ENCODE results near the gene MC3R. TPM values are rescaled to one million over a fixed set of nuclear protein-coding genes. Genes with fewer than 3 reads are reported as not detected.

The MC3R gene
- not detected for polyA plus RNA-seq

- Histone ChIP-seq H3K36me3 (ENCODE audit: control insufficient read depth in 2 of 2, insufficient read depth in 2 of 2, low read length in 1 of 2) (no peaks in the 10 kb centered on the region), H3K27ac (ENCODE audit: low read depth in 2 of 2, low read length in 1 of 2) (no peak within 1 kb of the TSS), H3K9me3 (ENCODE audit: control insufficient read depth in 2 of 2, insufficient read depth in 1 of 2, low read depth in 1 of 2, low read length in 1 of 2) (no peaks in the 10 kb centered on the region), H3K27me3 (ENCODE audit: control insufficient read depth in 1 of 2, insufficient read depth in 2 of 2, low read length in 2 of 2) (peaks cover 0 to 4% of the 10 kb centered on the region in 2 donors), H3K4me1 (ENCODE audit: control insufficient read depth in 2 of 2, insufficient read depth in 2 of 2, low read length in 1 of 2) (no peaks in the 10 kb centered on the region), H3K4me3 (ENCODE audit: low read depth in 1 of 2, low read length in 2 of 2) (no peak within 1 kb of the TSS)
- 20 to 25% methylated on average over 9 of the region's 9 CpGs for WGBS, 2 donors
Measured at GRCh38 chr20:56247954-56248782, at the start of gene MC3R. TSS of gene MC3R (plus strand) at chr20:56248732. CDS start at chr20:56248844, 112 bp downstream.

DNA sequence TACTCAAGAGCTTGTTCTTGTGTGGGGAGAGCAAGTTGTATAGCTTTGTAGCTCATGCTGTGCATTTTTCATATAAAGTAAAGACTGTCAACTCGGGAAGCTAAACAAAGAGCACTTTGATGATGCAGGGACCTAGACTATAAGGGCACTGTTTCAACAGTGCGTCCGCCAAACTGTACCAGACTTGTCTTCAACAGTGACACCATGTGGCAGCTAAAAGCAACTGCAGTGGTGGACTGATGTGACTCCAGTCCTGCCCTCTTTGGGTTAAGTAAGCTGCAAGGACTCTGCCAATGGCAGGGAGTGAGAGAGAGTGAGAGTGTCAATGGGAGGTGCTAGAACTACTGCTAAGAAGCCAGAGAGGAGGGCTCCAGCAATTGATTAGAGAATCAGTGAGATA is 48.1 kb upstream of the MC3R start:
- no peaks in the 10 kb centered on the region for H3K4me1 ChIP-seq (ENCODE audit: control insufficient read depth in 2 of 2, insufficient read depth in 2 of 2, low read length in 1 of 2)
- no peak overlapping the region for H3K4me3 ChIP-seq (ENCODE audit: low read depth in 1 of 2, low read length in 2 of 2)
- H3K9me3 ChIP-seq (ENCODE audit: control insufficient read depth in 2 of 2, insufficient read depth in 1 of 2, low read depth in 1 of 2, low read length in 1 of 2) = peaks cover 0 to 8% of the 10 kb centered on the region in 2 donors
- 78 to 79% methylated on average over 3 of the region's 3 CpGs for WGBS, 2 donors
- H3K36me3 ChIP-seq (ENCODE audit: control insufficient read depth in 2 of 2, insufficient read depth in 2 of 2, low read length in 1 of 2) = no peaks in the 10 kb centered on the region
- H3K27ac ChIP-seq (ENCODE audit: low read depth in 2 of 2, low read length in 1 of 2) = no peak overlapping the region
- peaks cover 0 to 6% of the 10 kb centered on the region in 2 donors for H3K27me3 ChIP-seq (ENCODE audit: control insufficient read depth in 1 of 2, insufficient read depth in 2 of 2, low read length in 2 of 2)

- H3K4me1 ChIP-seq (ENCODE audit: control insufficient read depth in 2 of 2, insufficient read depth in 2 of 2, low read length in 1 of 2) = peaks cover 0 to 2% of the 10 kb centered on the region in 2 donors
- peaks cover 0 to 8% of the 10 kb centered on the region in 2 donors for H3K9me3 ChIP-seq (ENCODE audit: control insufficient read depth in 2 of 2, insufficient read depth in 1 of 2, low read depth in 1 of 2, low read length in 1 of 2)
- no peaks in the 10 kb centered on the region for H3K36me3 ChIP-seq (ENCODE audit: control insufficient read depth in 2 of 2, insufficient read depth in 2 of 2, low read length in 1 of 2)
- WGBS, 2 donors = 40 to 48% methylated on average over 6 of the region's 6 CpGs
- no peak overlapping the region for H3K27ac ChIP-seq (ENCODE audit: low read depth in 2 of 2, low read length in 1 of 2)
- no peak overlapping the region for H3K4me3 ChIP-seq (ENCODE audit: low read depth in 1 of 2, low read length in 2 of 2)
- peaks cover 0 to 3% of the 10 kb centered on the region in 2 donors for H3K27me3 ChIP-seq (ENCODE audit: control insufficient read depth in 1 of 2, insufficient read depth in 2 of 2, low read length in 2 of 2)
Measured at GRCh38 chr20:56202493-56203077, 45.9 kb upstream of the MC3R start.

GRCh38 chr20:56204206-56204605 is 44.3 kb upstream of the MC3R start:
- Histone ChIP-seq H3K36me3 (ENCODE audit: control insufficient read depth in 2 of 2, insufficient read depth in 2 of 2, low read length in 1 of 2) (no peaks in the 10 kb centered on the region), H3K27ac (ENCODE audit: low read depth in 2 of 2, low read length in 1 of 2) (no peak overlapping the region), H3K4me3 (ENCODE audit: low read depth in 1 of 2, low read length in 2 of 2) (no peak overlapping the region), H3K27me3 (ENCODE audit: control insufficient read depth in 1 of 2, insufficient read depth in 2 of 2, low read length in 2 of 2) (peaks cover 0 to 3% of the 10 kb centered on the region in 2 donors), H3K4me1 (ENCODE audit: control insufficient read depth in 2 of 2, insufficient read depth in 2 of 2, low read length in 1 of 2) (peaks cover 0 to 4% of the 10 kb centered on the region in 2 donors), H3K9me3 (ENCODE audit: control insufficient read depth in 2 of 2, insufficient read depth in 1 of 2, low read depth in 1 of 2, low read length in 1 of 2) (peaks cover 0 to 8% of the 10 kb centered on the region in 2 donors)
- 67 to 78% methylated on average over 3 of the region's 3 CpGs for whole genome bisulfite sequencing, 2 donors

DNA sequence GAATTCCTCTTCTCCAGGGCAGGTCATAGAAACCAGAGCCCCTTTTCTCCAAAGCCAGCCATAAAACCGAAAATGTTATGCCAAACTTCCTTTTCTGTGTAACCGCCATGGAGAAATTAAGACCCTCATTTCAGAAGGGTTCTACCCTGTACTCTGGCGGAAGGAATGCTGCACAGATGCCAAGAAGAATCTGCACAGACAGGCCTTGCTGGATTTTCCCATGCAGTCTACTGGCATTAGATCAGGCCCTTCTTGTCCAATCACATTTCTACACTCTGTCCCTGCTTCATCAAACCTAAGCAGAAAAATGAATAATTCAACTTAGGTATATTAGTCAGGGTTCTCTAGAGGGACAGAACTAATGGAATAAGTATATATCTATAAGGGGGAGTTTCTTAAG is 43.2 kb upstream of the MC3R start:
- peaks cover 0 to 3% of the 10 kb centered on the region in 2 donors for H3K9me3 ChIP-seq (ENCODE audit: control insufficient read depth in 2 of 2, insufficient read depth in 1 of 2, low read depth in 1 of 2, low read length in 1 of 2)

GRCh38 chr20:56207656-56208055 is 40.9 kb upstream of the MC3R start:
- Histone ChIP-seq H3K36me3 (ENCODE audit: control insufficient read depth in 2 of 2, insufficient read depth in 2 of 2, low read length in 1 of 2) (no peaks in the 10 kb centered on the region), H3K9me3 (ENCODE audit: control insufficient read depth in 2 of 2, insufficient read depth in 1 of 2, low read depth in 1 of 2, low read length in 1 of 2) (no peaks in the 10 kb centered on the region), H3K27me3 (ENCODE audit: control insufficient read depth in 1 of 2, insufficient read depth in 2 of 2, low read length in 2 of 2) (peaks cover 0 to 3% of the 10 kb centered on the region in 2 donors), H3K27ac (ENCODE audit: low read depth in 2 of 2, low read length in 1 of 2) (no peak overlapping the region), H3K4me1 (ENCODE audit: control insufficient read depth in 2 of 2, insufficient read depth in 2 of 2, low read length in 1 of 2) (peaks cover 0 to 4% of the 10 kb centered on the region in 2 donors), H3K4me3 (ENCODE audit: low read depth in 1 of 2, low read length in 2 of 2) (no peak overlapping the region)
- WGBS, 2 donors = 52 to 56% methylated on average over 4 of the region's 4 CpGs

More for the DNA sequence above, 43.2 kb upstream of the MC3R start:
- no peak overlapping the region for H3K4me3 ChIP-seq (ENCODE audit: low read depth in 1 of 2, low read length in 2 of 2)
- H3K27ac ChIP-seq (ENCODE audit: low read depth in 2 of 2, low read length in 1 of 2) = no peak overlapping the region
- peaks cover 0 to 4% of the 10 kb centered on the region in 2 donors for H3K4me1 ChIP-seq (ENCODE audit: control insufficient read depth in 2 of 2, insufficient read depth in 2 of 2, low read length in 1 of 2)
- no peaks in the 10 kb centered on the region for H3K36me3 ChIP-seq (ENCODE audit: control insufficient read depth in 2 of 2, insufficient read depth in 2 of 2, low read length in 1 of 2)
- 46 to 66% methylated on average over 3 of the region's 3 CpGs for WGBS, 2 donors
- peaks cover 0 to 3% of the 10 kb centered on the region in 2 donors for H3K27me3 ChIP-seq (ENCODE audit: control insufficient read depth in 1 of 2, insufficient read depth in 2 of 2, low read length in 2 of 2)

DNA sequence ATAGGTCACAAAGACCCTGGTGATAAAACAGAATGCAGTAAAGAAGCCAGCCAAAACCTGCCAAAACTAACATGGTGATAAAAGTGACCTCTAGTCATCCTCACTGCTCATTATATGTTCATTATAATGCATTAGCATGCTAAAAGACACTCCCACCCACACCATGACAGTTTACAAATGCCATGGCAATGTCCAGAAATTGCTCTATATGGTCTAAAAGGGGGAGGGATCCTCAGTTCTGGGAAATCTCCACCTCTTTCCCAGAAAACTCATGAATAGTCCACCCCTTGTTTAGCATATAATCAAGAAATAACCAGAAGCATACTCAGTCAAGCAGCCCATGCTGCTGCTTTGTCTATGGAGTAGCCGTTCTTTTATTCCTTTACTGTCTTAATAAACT is 40.4 kb upstream of the MC3R start:
- no peaks in the 10 kb centered on the region for H3K36me3 ChIP-seq (ENCODE audit: control insufficient read depth in 2 of 2, insufficient read depth in 2 of 2, low read length in 1 of 2)
- no peak overlapping the region for H3K27ac ChIP-seq (ENCODE audit: low read depth in 2 of 2, low read length in 1 of 2)
- H3K4me3 ChIP-seq (ENCODE audit: low read depth in 1 of 2, low read length in 2 of 2) = no peak overlapping the region
- H3K27me3 ChIP-seq (ENCODE audit: control insufficient read depth in 1 of 2, insufficient read depth in 2 of 2, low read length in 2 of 2) = peaks cover 0 to 3% of the 10 kb centered on the region in 2 donors
- peaks cover 0 to 4% of the 10 kb centered on the region in 2 donors for H3K4me1 ChIP-seq (ENCODE audit: control insufficient read depth in 2 of 2, insufficient read depth in 2 of 2, low read length in 1 of 2)
- no peaks in the 10 kb centered on the region for H3K9me3 ChIP-seq (ENCODE audit: control insufficient read depth in 2 of 2, insufficient read depth in 1 of 2, low read depth in 1 of 2, low read length in 1 of 2)
- 86 to 95% methylated on average over 1 of the region's 1 CpG for WGBS, 2 donors

GRCh38 chr20:56211051-56211450 is 37.5 kb upstream of the MC3R start:
- no peaks in the 10 kb centered on the region for H3K9me3 ChIP-seq (ENCODE audit: control insufficient read depth in 2 of 2, insufficient read depth in 1 of 2, low read depth in 1 of 2, low read length in 1 of 2)
- H3K27me3 ChIP-seq (ENCODE audit: control insufficient read depth in 1 of 2, insufficient read depth in 2 of 2, low read length in 2 of 2) = no peaks in the 10 kb centered on the region
- no peaks in the 10 kb centered on the region for H3K36me3 ChIP-seq (ENCODE audit: control insufficient read depth in 2 of 2, insufficient read depth in 2 of 2, low read length in 1 of 2)
- 83 to 84% methylated on average over 5 of the region's 5 CpGs for WGBS, 2 donors
- H3K27ac ChIP-seq (ENCODE audit: low read depth in 2 of 2, low read length in 1 of 2) = no peak overlapping the region
- H3K4me1 ChIP-seq (ENCODE audit: control insufficient read depth in 2 of 2, insufficient read depth in 2 of 2, low read length in 1 of 2) = peaks cover 0 to 4% of the 10 kb centered on the region in 2 donors
- H3K4me3 ChIP-seq (ENCODE audit: low read depth in 1 of 2, low read length in 2 of 2) = no peak overlapping the region

GRCh38 chr20:56212091-56212490 is 36.4 kb upstream of the MC3R start:
- H3K27ac ChIP-seq (ENCODE audit: low read depth in 2 of 2, low read length in 1 of 2) = no peak overlapping the region
- no peaks in the 10 kb centered on the region for H3K36me3 ChIP-seq (ENCODE audit: control insufficient read depth in 2 of 2, insufficient read depth in 2 of 2, low read length in 1 of 2)
- 73 to 81% methylated on average over 9 of the region's 9 CpGs for WGBS, 2 donors

More at GRCh38 chr20:56212091-56212490, 36.4 kb upstream of the MC3R start:
- Histone ChIP-seq H3K4me1 (ENCODE audit: control insufficient read depth in 2 of 2, insufficient read depth in 2 of 2, low read length in 1 of 2) (peaks cover 0 to 2% of the 10 kb centered on the region in 2 donors), H3K4me3 (ENCODE audit: low read depth in 1 of 2, low read length in 2 of 2) (no peak overlapping the region), H3K9me3 (ENCODE audit: control insufficient read depth in 2 of 2, insufficient read depth in 1 of 2, low read depth in 1 of 2, low read length in 1 of 2) (no peaks in the 10 kb centered on the region), H3K27me3 (ENCODE audit: control insufficient read depth in 1 of 2, insufficient read depth in 2 of 2, low read length in 2 of 2) (no peaks in the 10 kb centered on the region)

All from esophagus (tissue), 2 donors.